Astrocyte (in vitro differentiated cells and primary cell): ENCODE measurements around the gene WFDC8. TPM values are rescaled to one million over a fixed set of nuclear protein-coding genes. Genes with fewer than 3 reads are reported as not detected.

Experiments used
- DNase-seq: peaks from one replicate; pipeline ENCODE4 v3.0.0-alpha.2; 2010; ENCODE audit warnings: low read depth
- FAIRE-seq: peaks from 2 replicates; lab custom pipeline; 2011; peaks lifted over from hg19 to GRCh38; lab: Jason Lieb, UNC
- H2AFZ ChIP-seq: 2 replicates; pipeline ENCODE4 v1.6.0; 2012; ENCODE audit warnings: low read depth, low read length, inconsistent platforms
- H3K27ac ChIP-seq: 2 replicates; pipeline ENCODE4 v1.5.1; 2011; ENCODE audit warnings: low read depth, low read length, inconsistent platforms
- H3K27me3 ChIP-seq: 2 replicates; pipeline ENCODE4 v1.6.0; 2011; ENCODE audit warnings: low read length, inconsistent platforms; ENCODE audit not compliant: insufficient read depth
- H3K36me3 ChIP-seq: 2 replicates; pipeline ENCODE4 v1.5.1; 2011; ENCODE audit warnings: low read length, inconsistent platforms; ENCODE audit not compliant: insufficient read depth
- H3K4me1 ChIP-seq: 2 replicates; pipeline ENCODE4 v1.5.1; 2011; ENCODE audit warnings: low read length, inconsistent platforms; ENCODE audit not compliant: insufficient read depth
- H3K4me2 ChIP-seq: 2 replicates; pipeline ENCODE4 v1.6.0; 2012; ENCODE audit warnings: low read length, inconsistent platforms
- H3K4me3 ChIP-seq: 2 replicates; pipeline ENCODE4 v1.5.1; 2011; ENCODE audit warnings: low read depth, mild to moderate bottlenecking, low read length, inconsistent platforms; ENCODE audit not compliant: insufficient read depth
- H3K79me2 ChIP-seq: 2 replicates; pipeline ENCODE4 v1.6.0; 2012; ENCODE audit warnings: mild to moderate bottlenecking, low read length, inconsistent platforms; ENCODE audit not compliant: insufficient read depth
- H3K9ac ChIP-seq: 2 replicates; pipeline ENCODE4 v1.6.0; 2012; ENCODE audit warnings: mild to moderate bottlenecking, low read length, inconsistent platforms
- H3K9me3 ChIP-seq: 2 replicates; pipeline ENCODE4 v1.5.1; 2012; ENCODE audit warnings: low read depth, mild to moderate bottlenecking, low read length, inconsistent platforms; ENCODE audit not compliant: insufficient read depth
- H4K20me1 ChIP-seq: 2 replicates; pipeline ENCODE4 v1.6.0; 2012; ENCODE audit warnings: low read length, inconsistent platforms; ENCODE audit not compliant: insufficient read depth
- H3K27ac Mint-ChIP-seq: one replicate; pipeline ENCODE4 v1.8.0; 2021; ENCODE audit warnings: mild to moderate bottlenecking, mixed read lengths; ENCODE audit not compliant: unreplicated experiment
- H3K27me3 Mint-ChIP-seq: one replicate; pipeline ENCODE4 v1.8.0; 2021; ENCODE audit warnings: low read depth, mixed read lengths; ENCODE audit not compliant: unreplicated experiment
- H3K36me3 Mint-ChIP-seq: one replicate; pipeline ENCODE4 v1.8.0; 2021; ENCODE audit warnings: low read depth, mixed read lengths; ENCODE audit not compliant: unreplicated experiment
- H3K4me1 Mint-ChIP-seq: one replicate; pipeline ENCODE4 v1.8.0; 2021; ENCODE audit warnings: low read depth, mixed read lengths; ENCODE audit not compliant: unreplicated experiment
- H3K4me3 Mint-ChIP-seq: one replicate; pipeline ENCODE4 v1.8.0; 2021; ENCODE audit warnings: mild to moderate bottlenecking, moderate library complexity, mixed read lengths; ENCODE audit not compliant: unreplicated experiment
- H3K9me3 Mint-ChIP-seq: one replicate; pipeline ENCODE4 v1.8.0; 2021; ENCODE audit warnings: mild to moderate bottlenecking, mixed read lengths; ENCODE audit not compliant: unreplicated experiment
- EZH2 ChIP-seq: IDR thresholded peaks from 2 replicates; pipeline ENCODE4 v1.6.1; 2012; ENCODE audit warnings: mild to moderate bottlenecking, low read length, inconsistent platforms; ENCODE audit not compliant: insufficient read depth
- total RNA-seq: library from RNA; stranded (reverse); gene quantifications from 2 replicates; pipeline ENCODE4 v1.2.1, GENCODE V29; 2021
- TF ChIP-seq, protein P1 (sequence below): IDR thresholded peaks from 2 replicates; pipeline ENCODE4 v1.5.1; 2011; ENCODE audit warnings: low read depth, mild to moderate bottlenecking, inconsistent platforms, low read length, moderate library complexity; ENCODE audit not compliant: insufficient read depth

Gene WFDC8
- total RNA-seq, 1 donor from 2014 or later, result not detected

DNA sequence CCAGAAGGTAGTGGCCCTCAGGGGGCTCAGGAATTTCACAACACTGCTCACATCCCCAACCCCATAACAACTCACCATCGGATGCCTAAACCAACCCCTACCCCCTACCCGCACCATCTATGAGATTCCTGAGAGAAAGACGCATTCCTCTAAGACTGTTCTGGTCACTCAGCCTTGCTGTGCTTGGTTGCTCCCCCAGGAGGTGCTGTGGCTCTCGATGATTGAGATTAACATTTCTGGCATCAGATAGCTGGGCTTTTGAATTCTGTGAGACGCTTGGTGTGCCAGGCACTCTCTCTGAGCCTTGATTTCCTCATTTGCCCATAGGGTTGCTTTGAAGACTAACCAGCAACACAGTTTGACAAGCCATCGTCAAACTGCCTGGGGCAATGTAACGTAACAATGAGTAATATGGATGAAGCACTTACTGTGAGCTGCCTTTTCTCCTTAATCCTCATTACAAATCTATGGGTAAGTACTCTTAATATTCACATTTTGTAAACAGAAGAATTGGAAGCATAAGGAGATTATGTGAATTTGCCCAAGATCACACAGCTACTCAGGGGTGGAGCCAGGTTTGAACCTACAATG lies 40.8 kb downstream of the WFDC8 start:
- peaks cover 5% of the 10 kb centered on the region for H3K27me3 ChIP-seq
- H3K27ac ChIP-seq, result no peak overlapping the region
- H3K27ac Mint-ChIP-seq, result no peak overlapping the region
- no peak overlapping the region for H3K4me2 ChIP-seq
- H3K4me3 Mint-ChIP-seq, result no peak overlapping the region
- H3K9me3 Mint-ChIP-seq, result peaks cover 2% of the 10 kb centered on the region
- H3K27me3 Mint-ChIP-seq, result peaks cover 3% of the 10 kb centered on the region
- FAIRE-seq (no peak), DNase-seq (no peak)
- H2AFZ ChIP-seq, result no peak overlapping the region
- no peak overlapping the region for H3K4me3 ChIP-seq
- no peaks in the 10 kb centered on the region for H3K4me1 ChIP-seq
- H3K9ac ChIP-seq, result no peak overlapping the region
- TF ChIP-seq EZH2, result no peak
- TF ChIP-seq, protein P1, sequence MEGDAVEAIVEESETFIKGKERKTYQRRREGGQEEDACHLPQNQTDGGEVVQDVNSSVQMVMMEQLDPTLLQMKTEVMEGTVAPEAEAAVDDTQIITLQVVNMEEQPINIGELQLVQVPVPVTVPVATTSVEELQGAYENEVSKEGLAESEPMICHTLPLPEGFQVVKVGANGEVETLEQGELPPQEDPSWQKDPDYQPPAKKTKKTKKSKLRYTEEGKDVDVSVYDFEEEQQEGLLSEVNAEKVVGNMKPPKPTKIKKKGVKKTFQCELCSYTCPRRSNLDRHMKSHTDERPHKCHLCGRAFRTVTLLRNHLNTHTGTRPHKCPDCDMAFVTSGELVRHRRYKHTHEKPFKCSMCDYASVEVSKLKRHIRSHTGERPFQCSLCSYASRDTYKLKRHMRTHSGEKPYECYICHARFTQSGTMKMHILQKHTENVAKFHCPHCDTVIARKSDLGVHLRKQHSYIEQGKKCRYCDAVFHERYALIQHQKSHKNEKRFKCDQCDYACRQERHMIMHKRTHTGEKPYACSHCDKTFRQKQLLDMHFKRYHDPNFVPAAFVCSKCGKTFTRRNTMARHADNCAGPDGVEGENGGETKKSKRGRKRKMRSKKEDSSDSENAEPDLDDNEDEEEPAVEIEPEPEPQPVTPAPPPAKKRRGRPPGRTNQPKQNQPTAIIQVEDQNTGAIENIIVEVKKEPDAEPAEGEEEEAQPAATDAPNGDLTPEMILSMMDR, result no peak
- no peaks in the 10 kb centered on the region for H3K4me1 Mint-ChIP-seq
- no peaks in the 10 kb centered on the region for H3K9me3 ChIP-seq
- no peaks in the 10 kb centered on the region for H3K36me3 Mint-ChIP-seq
- H3K79me2 ChIP-seq, result no peaks in the 10 kb centered on the region
- no peaks in the 10 kb centered on the region for H3K36me3 ChIP-seq
- no peaks in the 10 kb centered on the region for H4K20me1 ChIP-seq

DNA sequence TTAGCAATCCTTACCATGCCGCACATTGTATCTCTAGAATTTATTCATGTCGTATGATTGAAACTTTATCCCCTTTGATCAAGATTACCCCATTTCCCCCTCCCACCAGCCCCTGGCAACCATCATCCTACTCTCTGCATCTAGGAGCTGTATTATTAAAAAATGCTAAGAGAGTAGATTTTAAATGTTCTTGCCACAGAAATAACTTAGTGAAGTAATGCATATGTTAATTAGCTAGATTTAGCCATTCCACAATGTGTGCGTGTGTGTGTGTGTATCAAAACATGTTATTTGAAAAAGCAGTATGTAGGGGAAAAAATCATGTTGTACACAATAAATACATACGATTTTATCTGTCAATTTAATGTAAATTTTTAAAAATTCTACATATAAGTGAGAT lies 51.8 kb downstream of the WFDC8 start:
- no peak overlapping the region for H2AFZ ChIP-seq
- H3K79me2 ChIP-seq, result no peaks in the 10 kb centered on the region
- H3K4me1 ChIP-seq, result no peaks in the 10 kb centered on the region
- Mint-ChIP-seq H3K9me3 (no peaks in the 10 kb centered on the region), H3K36me3 (no peaks in the 10 kb centered on the region), H3K27ac (no peak overlapping the region), H3K4me1 (no peaks in the 10 kb centered on the region), H3K4me3 (no peak overlapping the region), H3K27me3 (peaks cover 34% of the 10 kb centered on the region)
- no peak overlapping the region for H3K27ac ChIP-seq
- no peak overlapping the region for H3K4me2 ChIP-seq
- TF ChIP-seq, protein P1, result no peak
- no peak for TF ChIP-seq EZH2
- DNase-seq (no peak), FAIRE-seq (no peak)
- no peak overlapping the region for H3K9ac ChIP-seq
- H3K4me3 ChIP-seq, result no peak overlapping the region
- no peaks in the 10 kb centered on the region for H3K9me3 ChIP-seq
- no peaks in the 10 kb centered on the region for H3K36me3 ChIP-seq
- H3K27me3 ChIP-seq, result no peaks in the 10 kb centered on the region
- H4K20me1 ChIP-seq, result no peaks in the 10 kb centered on the region

DNA sequence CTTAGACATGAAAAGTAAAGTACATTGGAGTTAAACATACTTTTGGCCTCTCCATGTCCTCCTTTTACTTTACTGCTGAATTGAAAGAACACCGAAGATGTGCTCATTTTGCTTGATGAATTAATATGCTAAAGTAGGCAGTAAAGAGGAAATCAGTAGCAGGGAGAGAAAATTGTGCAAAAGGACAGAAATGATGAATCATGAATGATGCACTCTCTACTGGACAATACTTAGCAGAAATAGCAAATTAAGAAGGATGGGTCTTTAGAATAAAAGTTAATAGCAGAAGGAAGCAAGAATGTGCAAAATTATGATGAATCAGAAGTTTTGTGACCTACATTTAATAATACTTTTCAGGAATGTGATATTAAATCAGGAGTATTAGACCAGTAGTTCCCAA lies 55.3 kb downstream of the WFDC8 start:
- DNase-seq (no peak), FAIRE-seq (no peak)
- H3K4me1 ChIP-seq, result no peaks in the 10 kb centered on the region
- H3K9me3 Mint-ChIP-seq, result no peaks in the 10 kb centered on the region
- no peak overlapping the region for H3K4me2 ChIP-seq
- H3K9ac ChIP-seq, result no peak overlapping the region
- H3K9me3 ChIP-seq, result no peaks in the 10 kb centered on the region
- no peaks in the 10 kb centered on the region for H3K36me3 ChIP-seq
- peaks cover 34% of the 10 kb centered on the region for H3K27me3 Mint-ChIP-seq
- H3K27me3 ChIP-seq, result no peaks in the 10 kb centered on the region
- no peaks in the 10 kb centered on the region for H3K79me2 ChIP-seq
- no peaks in the 10 kb centered on the region for H4K20me1 ChIP-seq
- no peaks in the 10 kb centered on the region for H3K4me1 Mint-ChIP-seq
- no peaks in the 10 kb centered on the region for H3K36me3 Mint-ChIP-seq
- H3K4me3 Mint-ChIP-seq, result no peak overlapping the region
- TF ChIP-seq, protein P1, result no peak
- TF ChIP-seq EZH2, result no peak
- H3K4me3 ChIP-seq, result no peak overlapping the region
- no peak overlapping the region for H3K27ac ChIP-seq
- no peak overlapping the region for H3K27ac Mint-ChIP-seq
- H2AFZ ChIP-seq, result no peak overlapping the region
